ACHN (cell line): ENCODE measurements around the gene EMID1.

Experiments used
- DNase-seq: peaks from one replicate; pipeline ENCODE4 v3.0.0-alpha.2; 2015
- in situ Hi-C: cut with HindIII; loops from 2 replicates; pipeline ENCODE4 v1.10.0; 2017; ENCODE audit warnings: low sequenced_read_pairs, low pct_ligation_motif_present, low pct_unique_long_range_greater_than_20kb

Gene EMID1

GRCh38 chr22:29205594-29206371, at the start of gene EMID1:
Gene EMID1, plus strand, starts transcription at chr22:29205896. Its CDS starts 143 bp downstream, at chr22:29206039.
- in situ Hi-C loops: no loop called here
- peak; percentile 17 for DNase-seq

GRCh38 chr22:29155966-29156365, 49.7 kb upstream of the EMID1 start:
- in situ Hi-C loops: no loop called here

DNA sequence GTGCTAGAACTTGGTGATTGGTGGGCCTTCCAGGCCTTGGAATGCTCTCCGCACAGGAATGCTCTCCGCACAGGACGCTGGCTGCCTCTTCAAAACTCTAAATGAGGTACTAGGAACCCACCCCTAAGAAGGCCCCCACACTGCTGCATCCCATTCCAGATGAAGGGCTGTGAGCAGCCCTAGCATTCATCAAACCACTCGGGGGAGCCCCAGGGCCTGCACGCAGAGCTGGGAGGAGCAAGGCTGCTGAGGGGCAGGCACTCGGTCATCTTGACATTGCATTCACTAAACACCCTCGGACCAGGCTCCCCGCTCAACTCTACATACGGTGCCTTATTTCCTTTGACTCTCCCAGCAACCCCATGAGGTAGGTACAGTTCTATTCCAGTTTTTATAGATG, 49.2 kb upstream of the EMID1 start:
- no peak for DNase-seq
- in situ Hi-C loops: no loop called here

More at GRCh38 chr22:29155966-29156365, 49.7 kb upstream of the EMID1 start:
- DNase-seq: no peak

DNA sequence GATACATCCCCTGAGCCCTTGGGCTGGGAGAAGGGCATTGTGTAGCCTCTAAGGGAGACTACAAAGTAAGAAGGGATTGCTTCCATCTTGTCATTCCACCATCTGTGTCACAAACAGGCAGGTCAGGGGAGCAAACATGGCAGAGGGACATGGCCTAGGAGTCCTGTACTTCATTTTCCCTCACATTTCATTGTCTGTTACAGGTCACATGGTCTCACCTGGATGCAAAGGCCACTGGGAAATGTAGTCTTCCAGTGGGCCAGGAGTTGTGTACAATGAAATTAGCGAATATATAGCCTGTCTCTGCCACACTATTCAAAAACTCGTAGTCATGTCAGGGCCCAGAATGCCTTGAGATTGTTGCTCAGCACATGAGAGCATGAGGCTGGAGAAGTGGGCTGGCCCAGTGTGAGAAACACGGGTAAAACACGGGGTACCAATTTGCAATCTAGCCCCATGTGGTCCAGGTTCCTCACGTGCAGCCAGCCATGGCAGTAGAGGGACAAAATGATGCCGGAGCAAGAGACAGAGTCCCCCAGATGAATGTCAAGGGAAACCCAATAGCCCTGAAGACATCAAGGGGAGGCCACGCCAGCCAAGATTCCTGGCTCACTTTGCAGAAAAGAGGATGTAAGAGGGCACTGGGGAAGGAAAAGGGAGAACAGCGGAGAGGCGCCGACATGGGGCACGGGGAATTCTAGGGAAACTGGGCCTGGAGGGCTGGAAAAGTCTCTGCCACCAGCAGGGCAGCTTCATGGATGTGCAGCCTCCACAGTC, 47.7 kb upstream of the EMID1 start:
- in situ Hi-C loops: no loop called here
- no peak for DNase-seq

GRCh38 chr22:29158546-29158945, 47.1 kb upstream of the EMID1 start:
- in situ Hi-C loops: no loop called here
- no peak for DNase-seq

DNA sequence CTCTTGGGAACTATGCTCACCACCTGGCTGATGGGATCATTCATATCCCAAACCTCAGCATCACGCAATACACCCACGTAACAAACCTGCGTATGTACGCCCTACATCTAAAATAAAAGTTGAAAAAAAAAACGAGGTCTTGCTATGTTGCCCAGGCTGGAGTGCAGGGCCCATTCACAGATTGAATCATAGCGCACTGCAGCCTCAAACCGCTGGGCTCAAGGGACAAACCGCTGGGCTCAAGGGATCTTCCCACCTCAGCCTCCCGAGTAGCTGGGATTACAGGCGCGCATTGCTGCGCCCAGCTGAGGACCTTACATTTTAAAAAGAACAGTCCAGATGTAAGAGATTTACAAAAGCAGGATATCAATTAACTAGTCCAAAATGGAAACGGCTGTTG, 41.9 kb upstream of the EMID1 start:
- no peak for DNase-seq
- in situ Hi-C loops: no loop called here

- no peak for DNase-seq
- in situ Hi-C loops: no loop called here
Observed at GRCh38 chr22:29165321-29166060, 40.2 kb upstream of the EMID1 start.

- in situ Hi-C loops: no loop called here
- DNase-seq: no peak
Observed at GRCh38 chr22:29166180-29166579, 39.5 kb upstream of the EMID1 start.

GRCh38 chr22:29167032-29167911, 38.4 kb upstream of the EMID1 start:
- in situ Hi-C loops: no loop called here
- DNase-seq: no peak

DNA sequence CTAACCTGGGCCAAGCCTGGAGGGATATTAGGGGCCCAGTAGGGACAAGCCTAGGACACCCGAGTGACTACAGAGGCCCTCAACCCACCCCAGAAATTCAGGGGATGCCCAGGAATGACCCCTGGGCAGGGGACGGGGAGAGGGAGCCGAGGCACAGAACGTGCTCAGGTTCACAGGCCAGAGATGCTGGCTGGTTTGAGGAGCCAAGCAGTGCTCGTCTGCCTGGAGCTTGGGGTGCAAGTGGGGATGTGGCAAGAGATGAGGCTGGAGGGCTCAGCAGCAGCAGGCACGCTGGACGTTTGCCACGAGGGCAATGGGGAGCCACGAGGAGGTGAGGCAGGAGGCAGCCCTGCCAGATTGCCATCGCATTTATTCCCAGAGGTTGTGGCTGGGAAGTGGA, 34.0 kb upstream of the EMID1 start:
- DNase-seq: no peak
- in situ Hi-C loops: no loop called here

- no peak for DNase-seq
- in situ Hi-C loops: no loop called here
Observed at GRCh38 chr22:29172216-29172615, 33.5 kb upstream of the EMID1 start.

DNA sequence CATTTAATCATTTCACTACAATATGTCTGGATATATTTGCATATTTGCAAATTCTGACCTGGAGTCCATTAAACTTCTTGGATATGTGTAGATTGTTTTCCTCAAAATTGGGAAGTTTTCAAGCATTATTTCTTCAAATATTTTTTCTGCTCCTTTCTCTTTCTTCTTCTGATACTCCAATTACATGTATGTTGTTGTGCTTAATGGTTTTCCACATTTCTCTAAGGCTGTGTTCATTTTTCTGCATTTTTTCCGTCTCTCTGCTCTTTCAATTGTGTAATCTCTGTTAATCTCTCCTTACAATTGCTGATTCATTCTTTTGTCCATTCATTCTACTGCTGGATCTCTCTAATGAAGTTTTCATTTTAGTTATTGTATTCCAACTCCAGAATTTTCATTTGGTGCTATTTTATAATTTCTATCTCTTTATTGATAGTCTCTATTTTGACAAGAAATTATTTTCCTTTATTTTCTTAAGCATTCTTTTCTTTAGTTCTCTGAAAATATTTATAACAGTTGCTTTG, 30.3 kb upstream of the EMID1 start:
- no peak for DNase-seq
- in situ Hi-C loops: no loop called here

DNA sequence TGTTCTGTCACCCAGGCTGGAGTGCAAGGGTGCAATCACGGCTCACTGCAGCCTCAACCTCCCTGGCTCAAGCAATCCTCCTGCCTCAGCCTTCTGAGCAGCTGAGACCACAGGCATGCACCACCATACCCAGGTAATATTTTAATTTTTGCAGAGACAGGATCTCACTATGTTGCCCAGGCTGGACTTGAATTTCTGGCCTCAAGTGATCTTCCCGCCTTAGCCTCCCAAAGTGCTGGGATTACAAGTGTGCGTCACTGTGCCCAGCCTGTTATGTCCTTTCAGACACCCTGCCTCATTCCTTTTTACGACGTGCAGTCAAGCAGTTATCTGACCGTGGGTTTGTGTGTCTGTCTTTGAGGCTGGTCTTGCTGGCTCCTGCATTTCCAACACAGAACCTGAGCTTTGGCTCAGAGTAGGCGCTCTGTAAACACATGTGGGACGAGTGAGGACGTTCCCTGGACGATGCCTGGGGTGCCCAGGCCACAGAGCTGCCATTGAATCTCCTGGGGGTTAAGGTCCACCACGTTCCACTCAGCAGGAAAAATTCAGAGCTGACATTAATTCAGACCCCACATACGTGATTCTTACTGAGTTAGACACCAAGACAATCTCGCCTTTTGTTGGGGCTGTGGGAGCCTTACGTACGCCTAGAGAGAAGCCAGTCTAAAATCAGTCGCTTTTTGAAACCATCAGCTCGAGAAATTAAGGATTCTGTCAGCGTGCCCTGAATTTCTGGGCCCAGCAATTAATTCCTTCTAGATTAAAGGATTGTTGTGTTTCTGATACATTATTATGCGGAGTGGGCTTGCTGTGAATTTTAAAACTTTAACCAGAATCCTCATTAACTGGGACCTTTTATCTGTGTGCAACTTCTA, 21.5 kb upstream of the EMID1 start:
- in situ Hi-C loops: no loop called here

GRCh38 chr22:29184849-29185490, 20.7 kb upstream of the EMID1 start:
- in situ Hi-C loops: no loop called here
- DNase-seq: no peak

More for the DNA sequence above, 21.5 kb upstream of the EMID1 start:
- no peak for DNase-seq

- DNase-seq: no peak
- in situ Hi-C loops: no loop called here
Observed at GRCh38 chr22:29186302-29186701, 19.4 kb upstream of the EMID1 start.

DNA sequence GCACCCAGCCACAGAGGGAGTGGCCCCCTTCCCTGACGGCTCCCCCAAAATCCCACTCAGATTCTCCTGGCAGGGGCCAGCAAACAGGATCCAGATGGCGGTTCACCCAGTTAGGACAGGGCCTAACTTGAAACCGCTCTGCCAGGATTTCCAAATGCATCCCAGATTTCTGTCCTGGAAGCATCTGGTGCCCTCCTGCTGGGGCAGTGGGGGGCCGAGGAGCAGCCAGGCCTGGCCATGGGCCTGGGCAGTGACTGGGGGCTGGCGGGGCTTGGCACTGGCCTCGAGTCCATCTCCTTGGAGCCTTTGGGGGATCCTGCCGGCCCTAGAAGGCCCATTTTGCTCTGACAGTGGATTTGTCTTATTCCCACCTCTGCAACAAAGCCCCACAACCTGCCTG, 17.9 kb upstream of the EMID1 start:
- in situ Hi-C loops: no loop called here
- DNase-seq: no peak

DNA sequence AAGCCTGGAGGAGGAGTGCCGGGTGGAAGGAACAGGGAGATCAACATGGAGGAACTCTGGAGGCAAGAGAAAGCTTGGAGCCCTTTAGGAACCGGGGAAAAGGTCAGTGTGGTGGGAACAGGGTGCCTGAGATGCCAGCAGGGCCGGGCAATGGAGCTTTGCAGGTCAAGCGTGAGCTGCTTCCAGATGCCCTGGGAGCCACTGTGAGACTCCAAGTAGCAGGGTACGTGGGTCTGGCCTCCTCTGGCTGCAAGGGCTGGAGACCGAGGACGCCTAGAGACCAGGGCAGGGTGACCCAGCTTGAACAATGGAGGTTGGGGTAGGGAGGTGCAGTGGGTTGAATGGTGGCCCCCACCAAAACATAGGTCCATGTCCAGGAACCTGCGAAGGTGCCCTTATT, 15.6 kb upstream of the EMID1 start:
- no peak for DNase-seq
- in situ Hi-C loops: no loop called here
